T-helper 2 cell treated with Interferon-gamma antibody and Interleukin-4, amounts not matched to agents 100 ng/mL and 5 ng/mL, for 36 hours (primary cell): Measurements from ENCODE around the gene SLC37A3. TPM values are rescaled to one million over a fixed set of nuclear protein-coding genes. Genes with fewer than 3 reads are reported as not detected.

Experiments used
- intact Hi-C: fragments of 100-400 bp; cut with micrococcal nuclease; formaldehyde crosslinking; loops from one replicate; pipeline ENCODE4 v1.15.1; 2023
- total RNA-seq: library from RNA; stranded (reverse); gene quantifications from 2 replicates; pipeline ENCODE4 v1.2.3, GENCODE V29; 2022

Gene SLC37A3
- total RNA-seq, 1 donor from 2014 or later, result 51.7 TPM

- intact Hi-C loops, result loop anchor here (1.0 to 10.0 kb wide), 7 partner anchors 26 to 612 kb away; partner anchors contain the start of genes KDM7A, MKRN1, MRPS33 and NDUFB2
Measured at GRCh38 chr7:140402178-140402835, 4.0 kb upstream of the SLC37A3 start.

DNA sequence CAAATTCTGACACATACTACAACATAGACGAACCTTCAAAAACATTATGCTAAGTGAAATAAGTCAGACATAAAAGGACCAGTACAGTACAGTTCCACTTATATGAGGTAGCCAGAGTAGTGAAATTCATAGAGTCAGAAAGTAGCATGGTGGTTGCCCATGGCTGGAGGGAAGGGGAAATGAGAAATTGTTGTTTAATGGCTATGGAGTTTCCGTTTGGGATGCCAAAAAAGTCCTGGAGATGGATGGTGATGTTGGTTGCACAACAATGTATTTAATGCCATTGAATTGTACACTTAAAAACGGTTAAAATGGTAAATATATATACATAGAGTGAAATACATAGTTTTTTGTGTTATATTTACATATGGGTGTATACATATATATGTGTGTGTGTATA lies 2.1 kb upstream of the SLC37A3 start:
- intact Hi-C loops, result loop anchor here (5.0 to 10.0 kb wide), 4 partner anchors 43 to 614 kb away; partner anchors contain the start of genes MRPS33 and NDUFB2

DNA sequence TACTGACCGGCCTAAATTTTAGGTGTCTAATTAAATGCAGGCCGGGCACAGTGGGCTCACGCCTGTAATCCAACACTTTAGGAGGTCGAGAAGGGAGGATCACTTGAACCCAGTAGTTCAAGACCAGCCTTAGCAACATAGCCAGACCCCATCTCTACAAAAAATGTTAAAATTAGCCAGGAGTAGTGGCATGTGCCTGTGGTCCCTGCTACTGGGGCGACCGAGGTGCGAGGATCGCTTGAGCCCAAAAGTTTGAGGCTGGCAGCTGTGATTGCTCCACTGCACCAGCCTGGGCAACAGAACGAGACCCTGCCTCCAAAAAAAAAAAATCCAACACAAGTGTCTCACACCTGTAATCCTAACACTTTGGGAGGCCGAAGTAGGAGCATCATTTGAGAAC lies 491 bp upstream of the SLC37A3 start:
- intact Hi-C loops, result loop anchor here (1.0 to 10.0 kb wide), 2 partner anchors 23 to 1156 kb away; partner anchors contain the start of gene AGK

- intact Hi-C loops, result loop anchor here (10.0 kb wide), 1 partner anchor 1161 kb away; the partner anchor contains the start of gene AGK
Measured at GRCh38 chr7:140393756-140394306, 4.5 kb downstream of the SLC37A3 start.

- intact Hi-C loops, result loop anchor here (2.0 to 10.0 kb wide), 2 partner anchors 15 to 1163 kb away; partner anchors contain the start of gene AGK
Measured at GRCh38 chr7:140391634-140392033, 6.7 kb downstream of the SLC37A3 start.

DNA sequence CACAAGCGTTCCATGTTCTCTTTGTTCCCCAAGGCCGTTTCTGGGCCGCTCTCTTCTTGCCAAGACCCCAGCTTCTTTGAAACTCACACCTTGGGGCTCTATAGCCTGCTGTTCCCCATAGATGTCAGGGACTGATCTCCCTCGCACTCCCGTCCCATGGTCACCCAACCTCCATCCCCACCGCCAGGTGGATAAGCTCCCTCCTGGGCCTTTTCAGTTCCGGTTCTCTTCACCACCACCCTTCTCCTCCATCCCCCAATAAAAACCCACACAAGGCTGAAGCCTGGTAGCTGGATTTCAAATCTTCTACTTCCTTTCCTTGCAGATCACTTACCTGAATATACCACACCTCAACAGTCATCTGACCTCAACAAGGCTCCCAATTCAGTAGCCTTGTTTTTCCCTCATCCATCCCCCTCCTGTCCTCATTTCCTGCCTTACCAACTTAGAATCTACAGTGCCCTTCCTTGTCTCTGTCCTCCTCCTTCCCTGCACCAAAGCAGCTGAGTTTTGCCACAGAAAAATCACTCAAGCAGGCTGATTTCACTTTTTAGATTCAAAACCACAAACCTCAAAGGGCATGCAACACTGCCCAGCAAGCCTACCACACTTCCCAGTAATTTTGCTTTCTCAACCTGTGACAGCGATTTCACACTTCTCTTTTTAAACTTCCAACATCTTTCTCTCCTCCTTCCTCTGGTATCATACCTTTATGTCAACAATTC lies 7.7 kb downstream of the SLC37A3 start:
- intact Hi-C loops, result loop anchor here (2.0 to 10.0 kb wide), 2 partner anchors 14 to 1164 kb away; partner anchors contain the start of gene AGK

DNA sequence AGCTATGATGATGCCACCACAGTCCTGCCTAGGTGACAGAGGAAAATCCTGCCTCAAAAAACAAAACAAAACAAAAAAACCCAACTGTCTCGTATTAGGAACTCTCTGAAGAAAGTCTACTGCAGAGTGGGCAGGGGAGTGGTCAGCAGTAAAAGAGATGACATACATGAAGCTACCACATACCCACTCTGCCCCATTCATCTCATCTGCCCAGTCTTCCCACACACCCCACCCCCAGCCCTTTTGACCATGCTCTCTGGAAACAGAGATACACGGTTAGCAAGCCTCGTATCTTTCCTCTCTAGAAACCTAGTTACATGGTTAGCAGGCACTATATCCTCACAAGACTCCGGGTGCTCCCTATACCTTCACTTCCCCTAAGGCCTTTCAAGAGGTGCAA lies 8.3 kb downstream of the SLC37A3 start:
- intact Hi-C loops, result loop anchor here (2.0 to 10.0 kb wide), 2 partner anchors 13 to 1165 kb away; partner anchors contain the start of gene AGK

- intact Hi-C loops, result no loop called here
Measured at GRCh38 chr7:140389445-140389844, 8.9 kb downstream of the SLC37A3 start.

- intact Hi-C loops, result no loop called here
Measured at GRCh38 chr7:140384894-140385545, 13.3 kb downstream of the SLC37A3 start.

GRCh38 chr7:140383954-140384713 lies 14.2 kb downstream of the SLC37A3 start:
- intact Hi-C loops, result no loop called here

- intact Hi-C loops, result loop anchor here (1.0 to 5.0 kb wide), 6 partner anchors 15 to 314 kb away; partner anchors contain the start of genes PARP12 and SLC37A3
Measured at GRCh38 chr7:140375892-140376730, 22.2 kb downstream of the SLC37A3 start.

GRCh38 chr7:140375323-140375722 lies 23.0 kb downstream of the SLC37A3 start:
- intact Hi-C loops, result loop anchor here (5.0 kb wide), 1 partner anchor 313 kb away; the partner anchor contains the start of gene PARP12

- intact Hi-C loops, result no loop called here
Measured at GRCh38 chr7:140369294-140369693, 29.0 kb downstream of the SLC37A3 start.

GRCh38 chr7:140367528-140367927 lies 30.8 kb downstream of the SLC37A3 start:
- intact Hi-C loops, result no loop called here

DNA sequence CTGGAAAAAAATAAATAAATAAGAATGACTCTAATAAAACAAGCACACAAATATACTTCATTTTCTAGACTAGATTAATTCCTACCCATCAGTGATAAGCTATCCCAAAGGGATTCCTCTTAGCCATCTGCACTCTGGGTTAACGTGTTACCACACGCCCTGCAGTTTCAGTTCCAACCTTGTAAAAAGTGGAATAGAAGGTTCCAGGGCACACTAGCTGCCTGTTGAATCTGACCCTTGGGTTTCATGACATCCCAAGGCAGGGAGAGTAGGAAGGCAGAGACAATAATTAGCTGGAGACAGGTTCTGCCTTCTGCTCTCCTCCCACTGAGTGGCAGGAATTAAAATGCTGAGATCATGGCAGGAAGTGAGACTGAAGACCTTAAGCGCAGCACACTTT lies 33.5 kb downstream of the SLC37A3 start:
- intact Hi-C loops, result no loop called here

GRCh38 chr7:140360697-140361229 lies 37.6 kb downstream of the SLC37A3 start:
- intact Hi-C loops, result loop anchor here (1.0 kb wide), 1 partner anchor 16 kb away; no protein-coding TSS in a partner anchor

DNA sequence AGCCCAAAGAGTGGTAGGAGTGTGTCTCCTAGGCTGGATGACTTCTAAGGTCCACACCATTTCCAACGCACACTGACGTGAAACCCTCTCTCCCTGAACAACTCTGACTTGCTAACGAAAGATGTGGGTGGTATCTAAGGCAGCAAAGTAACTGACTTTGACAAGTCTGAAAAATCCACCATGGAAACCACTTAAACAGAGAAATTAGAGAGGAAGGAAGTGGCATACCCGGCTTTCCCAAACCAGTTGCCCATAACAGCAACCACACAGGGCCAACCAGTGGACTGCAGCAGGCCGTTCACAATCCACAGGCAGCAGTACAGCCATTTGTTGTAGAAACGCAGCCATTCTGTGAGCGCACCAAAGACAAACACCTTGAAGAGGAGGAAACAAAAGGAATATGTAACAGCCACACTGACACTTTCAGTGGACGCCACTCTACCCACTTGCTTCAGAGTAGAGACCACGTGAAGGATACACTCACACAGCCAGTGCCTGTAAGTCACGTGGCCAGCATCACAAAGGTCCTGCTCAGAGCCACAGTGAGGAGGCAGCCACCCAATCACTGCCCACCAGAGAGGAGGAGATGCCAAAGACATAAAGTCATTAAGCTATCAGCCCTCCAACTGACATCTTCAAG lies 39.8 kb downstream of the SLC37A3 start:
- intact Hi-C loops, result loop anchor here (2.0 to 5.0 kb wide), 2 partner anchors 44 to 120 kb away; partner anchors contain the start of genes MKRN1 and RAB19

GRCh38 chr7:140358024-140358411 lies 40.3 kb downstream of the SLC37A3 start:
- intact Hi-C loops, result loop anchor here (2.0 to 5.0 kb wide), 2 partner anchors 44 to 121 kb away; partner anchors contain the start of genes MKRN1 and RAB19
